ENCODE measurements around the gene NOTCH1. TPM values are rescaled to one million over a fixed set of nuclear protein-coding genes. Genes with fewer than 3 reads are reported as not detected.

Gene NOTCH1
- total and polyA plus RNA-seq, 2 of the 8 experiments (the other 6 are each of a cell fraction or from before 2014, with no cell fraction given): 6.9 to 55.6 TPM

DNA sequence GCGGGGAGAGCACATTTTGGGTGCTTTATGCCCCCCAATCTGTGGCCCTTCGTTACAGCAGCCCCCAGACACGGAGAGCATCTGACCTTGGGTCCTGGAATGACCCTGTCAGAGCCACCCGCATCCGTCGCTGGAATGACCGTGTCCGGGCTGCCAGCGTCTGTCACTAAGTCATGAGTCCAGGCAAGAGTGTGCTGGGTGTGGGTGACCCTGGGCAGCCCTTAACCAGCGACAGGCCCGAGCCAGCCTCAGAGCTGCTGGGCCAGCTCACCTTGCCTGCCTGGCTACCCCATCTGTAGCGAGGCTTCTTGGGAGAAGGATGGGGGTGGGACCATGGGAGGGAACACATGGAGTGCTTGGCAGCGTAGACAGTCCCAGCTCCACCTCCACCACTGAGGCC is 46.8 kb upstream of the NOTCH1 start (continued):
- TF ChIP-seq SIX5 (IDR thresholded peaks at IDR 0.05; ENCODE audit: low read depth, low read length): no peak
- no peak for TF ChIP-seq RXRA (IDR thresholded peaks at IDR 0.05; ENCODE audit: insufficient read depth, low read depth, low read length)
- TF ChIP-seq EZH2 (IDR thresholded peaks at IDR 0.05; ENCODE audit: low read depth, low read length, severe bottlenecking): no peak
- no peak for TF ChIP-seq TCF12 (IDR thresholded peaks at IDR 0.05; ENCODE audit: low read depth, low read length)
- no peak for TF ChIP-seq TAF7 (optimal IDR thresholded peaks at IDR 0.05; ENCODE audit: borderline replicate concordance, low read depth, low read length)
